Natural killer cell (primary cell): ENCODE results near the gene MZB1. TPM values are rescaled to one million over a fixed set of nuclear protein-coding genes. Genes with fewer than 3 reads are reported as not detected.
"Not testable (repeated sequence)": the region's sequence is repeated elsewhere in the genome, so short reads cannot be mapped to it uniquely, and the experiment has no call there.

Source experiments
- ATAC-seq, 3 donors: fragments of 150-1000 bp in 2 of 3; fragments of 200-7000 bp in 1 of 3; cut with Tn5 transposase; 1 replicate in 1 of 3; 2 replicates in 2 of 3; pipeline ENCODE4 v1.10.0; 2021; ENCODE audit warnings: mild to moderate bottlenecking in 2 of 3, moderate library complexity in 2 of 3
- DNase-seq, 2 donors: peaks; one replicate each; pipeline versions ENCODE4 v3.0.0 to v3.0.0-alpha.2; 2013 to 2021; ENCODE audit warnings: mixed read lengths in 1 of 2
- H3K27ac ChIP-seq: one replicate; pipeline ENCODE4 v1.5.1; 2013; ENCODE audit warnings: mild to moderate bottlenecking, low read length
- H3K27me3 ChIP-seq: one replicate; pipeline ENCODE4 v1.6.1; 2013; ENCODE audit warnings: low read length; ENCODE audit not compliant: control insufficient read depth, insufficient read depth
- H3K36me3 ChIP-seq: one replicate; pipeline ENCODE4 v1.6.1; 2013; ENCODE audit warnings: low read length; ENCODE audit not compliant: control insufficient read depth, insufficient read depth
- H3K4me1 ChIP-seq: one replicate; pipeline ENCODE4 v1.6.1; 2013; ENCODE audit warnings: low read length; ENCODE audit not compliant: control insufficient read depth, insufficient read depth
- H3K4me3 ChIP-seq: one replicate; pipeline ENCODE4 v1.5.1; 2013; ENCODE audit warnings: low read length
- H3K9me3 ChIP-seq: one replicate; pipeline ENCODE4 v1.6.1; 2013; ENCODE audit warnings: low read length; ENCODE audit not compliant: control insufficient read depth, insufficient read depth
- H3K27ac Mint-ChIP-seq, 2 donors: one replicate each; pipeline ENCODE4 v1.8.0; 2022; ENCODE audit warnings: mild to moderate bottlenecking in 2 of 2, mixed read lengths in 2 of 2, moderate library complexity in 1 of 2
- H3K27me3 Mint-ChIP-seq, 2 donors: one replicate each; pipeline ENCODE4 v1.8.0; 2022; ENCODE audit warnings: low read depth in 2 of 2, mixed read lengths in 2 of 2
- H3K36me3 Mint-ChIP-seq: one replicate; pipeline ENCODE4 v1.8.0; 2022; ENCODE audit warnings: mixed read lengths
- H3K4me1 Mint-ChIP-seq, 2 donors: one replicate each; pipeline ENCODE4 v1.8.0; 2022; ENCODE audit warnings: mixed read lengths in 2 of 2
- H3K4me3 Mint-ChIP-seq: one replicate; pipeline ENCODE4 v1.8.0; 2022; ENCODE audit warnings: mild to moderate bottlenecking, moderate library complexity, mixed read lengths
- H3K9me3 Mint-ChIP-seq, 2 donors: one replicate each; pipeline ENCODE4 v1.8.0; 2022; ENCODE audit warnings: mixed read lengths in 2 of 2
- WGBS: methylation state at CpG from one replicate; pipeline ENCODE4 v1.1.7; 2013; ENCODE audit warnings: missing lambda C conversion rate; ENCODE audit not compliant: insufficient coverage; 5-methylcytosine and 5-hydroxymethylcytosine counted together
- intact Hi-C: fragments of 100-400 bp; cut with micrococcal nuclease; formaldehyde crosslinking; loops from one replicate; pipeline ENCODE4 v1.14.2; 2022
- total RNA-seq, 4 donors: library from RNA; stranded (reverse); fragments of 120-200 nt in 1 of 4; gene quantifications; one replicate each; pipeline versions ENCODE4 v1.2.3 to v1.2.4, GENCODE V29; 2013 to 2022
- TF ChIP-seq, protein P1 (sequence below): fragments of 200-600 bp; IDR thresholded peaks from one replicate; pipeline ENCODE4 v1.8.0; 2022; ENCODE audit warnings: antibody characterized with exemption

MZB1 gene
- total RNA-seq, 3 donors from 2014 or later (not counting 1 experiment from before 2014, with no cell fraction given): 2.0 to 60.0 (median 2.8) TPM

DNA sequence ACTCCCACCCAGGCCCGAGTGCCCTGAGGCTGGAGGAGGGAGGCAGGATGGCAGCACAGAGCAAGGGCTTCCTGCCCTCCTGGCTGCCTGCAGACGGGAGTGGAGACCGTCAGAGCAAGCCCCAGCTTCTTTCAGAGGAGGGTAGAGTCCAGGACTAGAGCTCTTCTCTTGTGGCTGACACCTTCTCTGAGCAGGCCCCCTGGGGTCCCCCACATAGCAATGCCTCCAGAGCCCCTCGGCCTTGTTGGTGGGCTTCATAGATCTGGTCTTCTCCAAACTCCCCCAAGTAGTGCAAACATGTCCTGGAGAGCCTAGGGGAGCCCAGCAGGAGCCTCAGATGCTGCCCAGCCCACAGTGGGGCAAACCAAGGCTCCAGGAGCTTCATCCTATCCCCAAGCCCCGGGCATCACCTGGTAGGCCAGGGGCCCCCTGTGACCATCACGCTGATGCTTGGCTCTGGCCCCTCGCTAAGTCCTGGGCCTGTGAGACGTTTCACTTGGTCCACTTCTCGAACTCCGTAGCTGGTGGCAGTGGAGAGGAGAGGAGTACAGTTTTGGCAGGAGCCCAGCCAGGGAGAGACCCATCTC, 2.0 kb downstream of the MZB1 start:
- Mint-ChIP-seq H3K36me3 (no peaks in the 10 kb centered on the region), H3K27me3 (no peaks in the 10 kb centered on the region), H3K9me3 (no peaks in the 10 kb centered on the region), H3K27ac (peak overlapping the region in 1 of 2 donors; percentile 82), H3K4me3 (no peak overlapping the region), H3K4me1 (peaks cover 50 to 73% of the 10 kb centered on the region in 2 donors)
- ATAC-seq (no peak), DNase-seq (no peak)
- H3K27me3 ChIP-seq: no peaks in the 10 kb centered on the region
- H3K4me1 ChIP-seq: peaks cover 69% of the 10 kb centered on the region
- H3K4me3 ChIP-seq: peak overlapping the region; percentile 9
- no peaks in the 10 kb centered on the region for H3K9me3 ChIP-seq
- no peaks in the 10 kb centered on the region for H3K36me3 ChIP-seq
- intact Hi-C loops: loop anchor here (10.0 kb wide), 1 partner anchor 823 kb away; no protein-coding TSS in a partner anchor
- WGBS: 52% methylated on average over 10 of the region's 10 CpGs
- peak overlapping the region; percentile 50 for H3K27ac ChIP-seq
- TF ChIP-seq, protein P1, sequence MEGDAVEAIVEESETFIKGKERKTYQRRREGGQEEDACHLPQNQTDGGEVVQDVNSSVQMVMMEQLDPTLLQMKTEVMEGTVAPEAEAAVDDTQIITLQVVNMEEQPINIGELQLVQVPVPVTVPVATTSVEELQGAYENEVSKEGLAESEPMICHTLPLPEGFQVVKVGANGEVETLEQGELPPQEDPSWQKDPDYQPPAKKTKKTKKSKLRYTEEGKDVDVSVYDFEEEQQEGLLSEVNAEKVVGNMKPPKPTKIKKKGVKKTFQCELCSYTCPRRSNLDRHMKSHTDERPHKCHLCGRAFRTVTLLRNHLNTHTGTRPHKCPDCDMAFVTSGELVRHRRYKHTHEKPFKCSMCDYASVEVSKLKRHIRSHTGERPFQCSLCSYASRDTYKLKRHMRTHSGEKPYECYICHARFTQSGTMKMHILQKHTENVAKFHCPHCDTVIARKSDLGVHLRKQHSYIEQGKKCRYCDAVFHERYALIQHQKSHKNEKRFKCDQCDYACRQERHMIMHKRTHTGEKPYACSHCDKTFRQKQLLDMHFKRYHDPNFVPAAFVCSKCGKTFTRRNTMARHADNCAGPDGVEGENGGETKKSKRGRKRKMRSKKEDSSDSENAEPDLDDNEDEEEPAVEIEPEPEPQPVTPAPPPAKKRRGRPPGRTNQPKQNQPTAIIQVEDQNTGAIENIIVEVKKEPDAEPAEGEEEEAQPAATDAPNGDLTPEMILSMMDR: no peak

DNA sequence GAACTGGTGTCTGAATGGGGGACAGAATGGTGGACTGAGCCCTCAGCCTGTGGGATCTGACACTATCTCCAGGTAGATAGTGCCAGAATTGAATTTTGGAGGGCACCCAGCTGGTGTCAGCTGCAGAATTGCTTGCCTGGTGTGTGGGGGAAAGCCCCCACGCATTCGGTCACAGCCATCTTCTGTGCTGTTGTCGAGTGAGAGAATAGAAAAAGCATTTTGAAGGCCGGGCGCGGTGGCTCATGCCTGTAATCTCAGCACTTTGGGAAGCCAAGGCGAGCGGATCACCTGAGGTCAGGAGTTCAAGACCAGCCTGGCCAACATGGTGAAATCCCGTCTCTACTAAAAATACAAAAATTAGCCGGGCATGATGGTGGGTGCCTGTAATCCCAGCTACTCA, 2.8 kb downstream of the MZB1 start:
- not testable (repeated sequence) for H3K27ac ChIP-seq

DNA sequence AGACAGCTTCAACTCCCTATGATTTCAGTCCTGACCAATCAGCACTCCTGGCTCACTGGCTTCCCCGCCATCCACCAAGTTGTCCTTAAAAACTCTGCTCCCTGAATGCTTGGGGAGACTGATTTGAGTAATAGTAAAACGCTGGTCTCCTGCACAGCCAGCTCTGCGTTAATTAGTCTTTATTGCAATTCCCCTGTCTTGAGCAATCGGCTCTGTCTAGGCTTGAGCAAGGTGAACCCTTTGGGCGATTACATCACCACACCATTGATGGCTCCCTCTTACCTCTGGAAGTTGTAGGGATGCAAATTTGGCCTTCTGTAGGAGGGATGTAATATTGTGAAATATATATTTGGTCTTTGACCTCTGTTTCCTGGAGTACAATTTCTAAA, 3.7 kb downstream of the MZB1 start:
- intact Hi-C loops: loop anchor here (10.0 kb wide), 1 partner anchor 821 kb away; no protein-coding TSS in a partner anchor
- peaks cover 39 to 60% of the 10 kb centered on the region in 2 donors for H3K4me1 Mint-ChIP-seq
- H3K4me3 ChIP-seq: no peak overlapping the region
- no peaks in the 10 kb centered on the region for H3K36me3 Mint-ChIP-seq
- H3K9me3 Mint-ChIP-seq: no peaks in the 10 kb centered on the region
- no peaks in the 10 kb centered on the region for H3K36me3 ChIP-seq
- H3K27me3 Mint-ChIP-seq: no peaks in the 10 kb centered on the region
- DNase-seq (no peak), ATAC-seq (no peak)
- peak overlapping the region; percentile 10 for H3K4me3 Mint-ChIP-seq
- H3K9me3 ChIP-seq: no peaks in the 10 kb centered on the region
- peak overlapping the region; percentile 81 to 82 for H3K27ac Mint-ChIP-seq
- H3K27ac ChIP-seq: no peak overlapping the region
- H3K27me3 ChIP-seq: no peaks in the 10 kb centered on the region
- H3K4me1 ChIP-seq: peaks cover 55% of the 10 kb centered on the region
- 100% methylated on average over 4 of the region's 5 CpGs for WGBS
- TF ChIP-seq, protein P1: no peak

More for the DNA sequence above, 2.8 kb downstream of the MZB1 start:
- not testable (repeated sequence) for H3K27me3 Mint-ChIP-seq, DNase-seq, H3K27me3 ChIP-seq, H3K9me3 ChIP-seq, H3K36me3 Mint-ChIP-seq, H3K9me3 Mint-ChIP-seq, ATAC-seq, H3K4me3 Mint-ChIP-seq, H3K4me3 ChIP-seq, H3K36me3 ChIP-seq
- Mint-ChIP-seq H3K27ac (peak overlapping the region; percentile 81 to 82), H3K4me1 (peaks cover 48 to 69% of the 10 kb centered on the region in 2 donors)
- peaks cover 64% of the 10 kb centered on the region for H3K4me1 ChIP-seq
- WGBS: 92% methylated on average over 6 of the region's 10 CpGs
- intact Hi-C loops: loop anchor here (10.0 kb wide), 1 partner anchor 822 kb away; no protein-coding TSS in a partner anchor

DNA sequence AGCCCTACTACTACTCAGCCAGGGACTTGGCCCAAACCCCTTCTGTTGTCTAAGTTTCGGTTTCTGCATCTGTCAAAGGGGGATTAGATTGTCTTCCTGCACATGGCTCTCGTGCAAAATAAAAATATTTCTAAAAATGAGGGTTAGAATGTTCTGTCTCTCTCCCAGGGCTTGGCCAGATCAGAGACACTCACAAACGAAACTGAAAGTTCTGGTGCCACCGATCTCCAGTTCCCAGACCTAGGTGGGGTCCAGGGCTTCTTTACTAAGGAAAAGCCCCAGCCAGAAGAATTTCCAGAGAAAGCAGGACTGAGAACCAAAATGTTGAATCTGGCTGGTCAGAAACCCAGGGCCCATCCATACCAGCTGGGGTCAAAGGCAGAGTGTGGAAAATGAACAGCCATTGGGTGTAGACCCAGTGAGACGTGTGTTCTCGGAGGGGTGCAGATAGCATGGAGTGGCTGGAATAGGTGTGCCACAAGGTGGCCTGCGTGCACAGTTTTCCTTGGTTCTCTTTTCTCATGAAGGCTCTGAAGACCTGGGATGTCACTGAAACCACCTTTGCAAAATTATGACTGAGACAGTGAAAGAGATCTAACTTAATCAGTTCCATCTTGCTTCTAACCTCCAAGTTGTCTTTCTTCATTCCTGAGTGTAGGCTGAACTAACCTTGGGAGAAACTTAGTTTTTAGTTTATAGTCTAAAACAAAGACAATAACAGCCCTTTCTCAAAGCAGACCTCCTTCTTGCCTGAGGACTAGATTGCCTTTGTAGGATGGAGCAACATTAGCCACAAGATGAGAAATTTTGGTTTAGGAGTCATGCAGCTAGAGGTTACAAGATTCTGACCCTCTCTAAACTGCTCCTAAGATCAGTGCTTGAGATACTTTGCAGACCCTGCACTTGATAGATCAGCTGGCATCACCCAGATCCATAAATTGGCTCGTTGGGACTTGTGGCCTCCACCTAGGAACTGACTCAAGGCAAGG, 4.4 kb downstream of the MZB1 start:
- Mint-ChIP-seq H3K9me3 (no peaks in the 10 kb centered on the region), H3K36me3 (no peaks in the 10 kb centered on the region), H3K4me1 (peaks cover 34 to 53% of the 10 kb centered on the region in 2 donors), H3K27ac (peak overlapping the region; percentile 81 to 82), H3K4me3 (peak overlapping the region; percentile 86), H3K27me3 (no peaks in the 10 kb centered on the region)
- H3K27me3 ChIP-seq: no peaks in the 10 kb centered on the region
- WGBS: 26% methylated on average over 8 of the region's 8 CpGs
- H3K9me3 ChIP-seq: no peaks in the 10 kb centered on the region
- ATAC-seq: peak in 1 of 3 donors; percentile 24
- H3K27ac ChIP-seq: peak overlapping the region; percentile 65
- peaks cover 48% of the 10 kb centered on the region for H3K4me1 ChIP-seq
- intact Hi-C loops: loop anchor here (10.0 kb wide), 1 partner anchor 821 kb away; no protein-coding TSS in a partner anchor
- DNase-seq: peak in 1 of 2 donors; percentile 62
- TF ChIP-seq, protein P1: no peak
- H3K36me3 ChIP-seq: no peaks in the 10 kb centered on the region
- peak overlapping the region; percentile 21 for H3K4me3 ChIP-seq
